ENCODE results near the gene PRR27. TPM values are rescaled to one million over a fixed set of nuclear protein-coding genes. Genes with fewer than 3 reads are reported as not detected.

PRR27 gene
- total RNA-seq, 6 experiments from 2014 or later: not detected

DNA sequence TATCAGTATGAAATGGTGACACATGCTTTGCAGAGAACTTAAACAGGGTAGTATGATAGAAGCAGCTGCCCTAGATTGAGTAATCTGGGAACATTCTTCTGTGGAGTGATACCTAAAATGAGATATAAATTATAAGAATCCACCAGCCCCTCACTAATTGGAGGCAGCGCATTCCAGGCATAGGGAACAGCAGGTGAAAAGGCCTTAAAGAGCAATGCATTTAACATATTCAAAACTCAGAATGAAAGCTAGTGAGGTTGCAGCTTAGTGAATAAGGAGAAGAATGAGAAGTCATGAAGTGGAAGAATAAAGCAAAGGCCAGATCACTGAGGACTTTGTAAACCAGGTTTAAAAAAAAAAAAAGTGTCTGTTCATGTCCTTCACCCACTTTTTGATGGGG, 36.5 kb downstream of the PRR27 start:
- Histone ChIP-seq H3K27me3 (no peaks in the 10 kb centered on the region), H3K27ac (no peak overlapping the region), H3K36me3 (no peaks in the 10 kb centered on the region), H3K4me3 (no peak overlapping the region), H3K9me3 (no peaks in the 10 kb centered on the region), H3K4me1 (no peaks in the 10 kb centered on the region)
- ATAC-seq (no peak), DNase-seq (no peak)
- WGBS (ENCODE audit: insufficient coverage, low coverage, low lambda C conversion rate, missing lambda C conversion rate): 89% methylated on average over 1 of the region's 1 CpG
- TF ChIP-seq POLR2A (IDR thresholded peaks at IDR 0.05) (no peak), CTCF (IDR thresholded peaks at IDR 0.05) (no peak)
- intact Hi-C loops (cut with DNase I): no loop called here

DNA sequence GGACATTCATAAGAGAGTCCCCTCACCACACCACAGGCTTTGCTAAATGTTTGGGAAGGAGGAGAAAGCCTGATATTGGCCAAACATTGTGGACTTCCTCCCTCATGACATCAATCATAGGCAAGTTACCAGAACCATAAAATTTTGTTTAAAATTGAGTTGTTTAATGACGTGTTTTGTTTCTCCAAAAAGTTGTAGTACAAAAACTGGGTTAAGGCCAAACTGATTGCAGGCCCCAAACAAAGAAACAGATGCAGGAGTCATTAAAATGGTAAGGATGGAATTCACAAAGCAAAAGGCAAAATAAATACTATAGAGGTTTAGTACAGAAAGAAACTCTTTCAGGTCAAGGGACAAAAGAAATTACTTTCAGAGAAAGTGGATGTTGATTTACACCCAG, 37.6 kb downstream of the PRR27 start:
- DNase-seq: no peak
- intact Hi-C loops (cut with DNase I): no loop called here

DNA sequence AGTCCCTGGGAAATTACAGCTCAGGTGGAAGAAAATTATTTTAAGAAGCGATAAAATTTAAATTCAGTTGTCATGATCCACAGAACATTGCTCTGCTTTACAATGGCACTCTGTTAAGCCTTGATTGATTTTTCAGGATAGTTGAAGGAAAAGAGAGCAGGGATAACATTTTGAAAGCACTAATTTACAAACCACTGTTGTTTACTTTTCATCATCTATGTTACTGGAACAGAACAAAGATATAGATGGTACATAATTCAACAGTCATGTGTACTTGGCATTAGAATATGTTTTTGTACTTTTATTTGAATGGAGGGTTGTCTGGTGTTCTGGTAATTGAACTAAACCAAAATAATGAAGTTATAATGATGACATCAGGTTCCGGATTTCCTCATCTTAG, 38.9 kb downstream of the PRR27 start:
- intact Hi-C loops (cut with DNase I): no loop called here
- H3K4me3 ChIP-seq: no peak overlapping the region
- DNase-seq: no peak
- no peaks in the 10 kb centered on the region for H3K27me3 ChIP-seq
- 84% methylated on average over 2 of the region's 2 CpGs for WGBS (ENCODE audit: insufficient coverage, low coverage, low lambda C conversion rate, missing lambda C conversion rate)
- H3K36me3 ChIP-seq: no peaks in the 10 kb centered on the region
- no peaks in the 10 kb centered on the region for H3K9me3 ChIP-seq
- no peak overlapping the region for H3K27ac ChIP-seq
- TF ChIP-seq POLR2A (IDR thresholded peaks at IDR 0.05) (no peak), CTCF (IDR thresholded peaks at IDR 0.05) (no peak)
- H3K4me1 ChIP-seq: no peaks in the 10 kb centered on the region
- peak in 1 of 4 donors; percentile 38 for ATAC-seq

More for the DNA sequence above, 37.6 kb downstream of the PRR27 start:
- 63% methylated on average over 1 of the region's 1 CpG for WGBS (ENCODE audit: insufficient coverage, low coverage, low lambda C conversion rate, missing lambda C conversion rate)
- Histone ChIP-seq H3K27me3 (no peaks in the 10 kb centered on the region), H3K36me3 (no peaks in the 10 kb centered on the region), H3K4me1 (no peaks in the 10 kb centered on the region), H3K9me3 (no peaks in the 10 kb centered on the region), H3K4me3 (no peak overlapping the region), H3K27ac (no peak overlapping the region)
- ATAC-seq: no peak
- TF ChIP-seq CTCF (IDR thresholded peaks at IDR 0.05): no peak
- no peak for TF ChIP-seq POLR2A (IDR thresholded peaks at IDR 0.05)

- intact Hi-C loops (cut with DNase I): no loop called here
- Histone ChIP-seq H3K4me3 (no peak within 1 kb of the TSS), H3K27me3 (no peaks in the 10 kb centered on the region), H3K9me3 (no peaks in the 10 kb centered on the region), H3K27ac (no peak within 1 kb of the TSS), H3K36me3 (no peaks in the 10 kb centered on the region), H3K4me1 (no peaks in the 10 kb centered on the region)
- DNase-seq: no peak
- 90% methylated on average over 1 of the region's 1 CpG for WGBS (ENCODE audit: insufficient coverage, low coverage, low lambda C conversion rate, missing lambda C conversion rate)
- no peak for ATAC-seq
- TF ChIP-seq CTCF (IDR thresholded peaks at IDR 0.05) (no peak), POLR2A (IDR thresholded peaks at IDR 0.05) (no peak)
These were observed 41.4 kb downstream of the PRR27 start, which contains the start of gene ODAM for GRCh38 chr4:70195425-70195824. Gene ODAM (plus strand): TSS chr4:70195725. CDS start chr4:70196544, 819 bp downstream.

- 50% methylated on average over 2 of the region's 2 CpGs for WGBS (ENCODE audit: insufficient coverage, low coverage, low lambda C conversion rate, missing lambda C conversion rate)
- no peak for ATAC-seq
These were observed 42.8 kb downstream of the PRR27 start for GRCh38 chr4:70196857-70197256.

More at GRCh38 chr4:70196857-70197256, 42.8 kb downstream of the PRR27 start:
- intact Hi-C loops (cut with DNase I): no loop called here
- no peak for DNase-seq
- no peak overlapping the region for H3K4me3 ChIP-seq
- H3K9me3 ChIP-seq: no peaks in the 10 kb centered on the region
- no peaks in the 10 kb centered on the region for H3K4me1 ChIP-seq
- no peak for TF ChIP-seq CTCF (IDR thresholded peaks at IDR 0.05)
- TF ChIP-seq POLR2A (IDR thresholded peaks at IDR 0.05): no peak
- no peaks in the 10 kb centered on the region for H3K36me3 ChIP-seq
- H3K27ac ChIP-seq: no peak overlapping the region
- H3K27me3 ChIP-seq: no peaks in the 10 kb centered on the region

Measured in right lobe of liver (tissue), 6 donors.